ENCODE results near the gene PDZK1IP1. TPM values are rescaled to one million over a fixed set of nuclear protein-coding genes. Genes with fewer than 3 reads are reported as not detected.

Gene PDZK1IP1
- total and polyA plus RNA-seq, 2 of the 13 experiments (the other 11 are each of a cell fraction or from before 2014, with no cell fraction given), result 0.24 to 1.6 TPM

GRCh38 chr1:47179017-47179987, 10.5 kb downstream of the PDZK1IP1 start (continued):
- TF ChIP-seq, protein P1, sequence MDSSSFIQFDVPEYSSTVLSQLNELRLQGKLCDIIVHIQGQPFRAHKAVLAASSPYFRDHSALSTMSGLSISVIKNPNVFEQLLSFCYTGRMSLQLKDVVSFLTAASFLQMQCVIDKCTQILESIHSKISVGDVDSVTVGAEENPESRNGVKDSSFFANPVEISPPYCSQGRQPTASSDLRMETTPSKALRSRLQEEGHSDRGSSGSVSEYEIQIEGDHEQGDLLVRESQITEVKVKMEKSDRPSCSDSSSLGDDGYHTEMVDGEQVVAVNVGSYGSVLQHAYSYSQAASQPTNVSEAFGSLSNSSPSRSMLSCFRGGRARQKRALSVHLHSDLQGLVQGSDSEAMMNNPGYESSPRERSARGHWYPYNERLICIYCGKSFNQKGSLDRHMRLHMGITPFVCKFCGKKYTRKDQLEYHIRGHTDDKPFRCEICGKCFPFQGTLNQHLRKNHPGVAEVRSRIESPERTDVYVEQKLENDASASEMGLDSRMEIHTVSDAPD (CRISPR knock-in tag; IDR thresholded peaks at IDR 0.05), result no peak
- TF ChIP-seq ZNF724P (CRISPR knock-in tag; IDR thresholded peaks at IDR 0.05; ENCODE audit: borderline replicate concordance) (no peak), SAFB2 (CRISPR knock-in tag; IDR thresholded peaks at IDR 0.05; ENCODE audit: borderline replicate concordance, low read depth) (no peak), GLMP (CRISPR knock-in tag; IDR thresholded peaks at IDR 0.05; ENCODE audit: borderline replicate concordance) (no peak), RARA (CRISPR knock-in tag; IDR thresholded peaks at IDR 0.05) (no peak), ZNF24 (IDR thresholded peaks at IDR 0.05) (no peak), TEAD2 (CRISPR knock-in tag; IDR thresholded peaks at IDR 0.05) (no peak), ZMAT5 (CRISPR knock-in tag; IDR thresholded peaks at IDR 0.05; ENCODE audit: borderline replicate concordance, low read depth) (no peak), HOXA5 (CRISPR knock-in tag; IDR thresholded peaks at IDR 0.05) (no peak), MATR3 (CRISPR knock-in tag; IDR thresholded peaks at IDR 0.05) (no peak), PHB2 (IDR thresholded peaks at IDR 0.05; ENCODE audit: partially characterized antibody) (no peak), ZNF124 (CRISPR knock-in tag; IDR thresholded peaks at IDR 0.05) (0 out of 2 replicates have a peak, but pooled peaks have one; percentile 72), RNF2 (conservative IDR thresholded peaks at IDR 0.05; ENCODE audit: low read depth) (no peak), TARDBP (CRISPR knock-in tag; IDR thresholded peaks at IDR 0.05) (no peak), ZNF737 (CRISPR knock-in tag; IDR thresholded peaks at IDR 0.05; ENCODE audit: borderline replicate concordance) (no peak), MEIS2 (CRISPR knock-in tag; IDR thresholded peaks at IDR 0.05) (no peak), GRHL1 (CRISPR knock-in tag; conservative IDR thresholded peaks at IDR 0.05) (no peak), NAIF1 (CRISPR knock-in tag; IDR thresholded peaks at IDR 0.05; ENCODE audit: borderline replicate concordance) (no peak), ZNF577 (CRISPR knock-in tag; IDR thresholded peaks at IDR 0.05; ENCODE audit: borderline replicate concordance, low read depth) (no peak), HOXA9 (CRISPR knock-in tag; IDR thresholded peaks at IDR 0.05; ENCODE audit: borderline replicate concordance) (no peak), SP2 (CRISPR knock-in tag; IDR thresholded peaks at IDR 0.05) (peak; percentile 38; the same call in 1 of the 2 replicates), TBX2 (CRISPR knock-in tag; IDR thresholded peaks at IDR 0.05; ENCODE audit: borderline replicate concordance) (no peak; the same call in 1 of the 2 replicates), ZNF143 (CRISPR knock-in tag; IDR thresholded peaks at IDR 0.05) (no peak), BCL6 (CRISPR knock-in tag; IDR thresholded peaks at IDR 0.05) (peak; percentile 41; the same call in 1 of the 2 replicates)
- TF ChIP-seq, protein P2, sequence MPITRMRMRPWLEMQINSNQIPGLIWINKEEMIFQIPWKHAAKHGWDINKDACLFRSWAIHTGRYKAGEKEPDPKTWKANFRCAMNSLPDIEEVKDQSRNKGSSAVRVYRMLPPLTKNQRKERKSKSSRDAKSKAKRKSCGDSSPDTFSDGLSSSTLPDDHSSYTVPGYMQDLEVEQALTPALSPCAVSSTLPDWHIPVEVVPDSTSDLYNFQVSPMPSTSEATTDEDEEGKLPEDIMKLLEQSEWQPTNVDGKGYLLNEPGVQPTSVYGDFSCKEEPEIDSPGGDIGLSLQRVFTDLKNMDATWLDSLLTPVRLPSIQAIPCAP (CRISPR knock-in tag; IDR thresholded peaks at IDR 0.05; ENCODE audit: low read depth), result no peak

All from HepG2 (cell line).